ENCODE data around the gene OR4D9. TPM values are rescaled to one million over a fixed set of nuclear protein-coding genes. Genes with fewer than 3 reads are reported as not detected.

Gene OR4D9
- total and polyA plus RNA-seq, 10 of the 15 experiments (the other 5 are each of a cell fraction or from before 2014, with no cell fraction given): not detected

GRCh38 chr11:59560702-59561473 lies 49.5 kb downstream of the OR4D9 start (continued):
- no peak for TF ChIP-seq ZBTB11 (CRISPR knock-in tag; IDR thresholded peaks at IDR 0.05)
- no peak for TF ChIP-seq ZNF384 (IDR thresholded peaks at IDR 0.05; ENCODE audit: borderline replicate concordance, low read depth, low read length)
- TF ChIP-seq IKZF2 (IDR thresholded peaks at IDR 0.05): peak; percentile 46 to 47; a peak in 2 of 4 replicates
- 0 out of 2 replicates have a peak, but pooled peaks have one; percentile 37 for TF ChIP-seq HDGF (IDR thresholded peaks at IDR 0.05)
- TF ChIP-seq RFX5 (IDR thresholded peaks at IDR 0.05; ENCODE audit: low read depth, low read length): no peak
- peak; percentile 53; the same call in 1 of the 2 replicates for TF ChIP-seq MTA2 (IDR thresholded peaks at IDR 0.05; ENCODE audit: low read depth)
- TF ChIP-seq YBX1 (IDR thresholded peaks at IDR 0.05): no peak
- TF ChIP-seq ATF3 (IDR thresholded peaks at IDR 0.05; ENCODE audit: borderline replicate concordance, extremely low read depth, low read depth, low read length): no peak
- no peak; the same call in 1 of the 2 replicates for TF ChIP-seq CBFB (IDR thresholded peaks at IDR 0.05; ENCODE audit: low read depth)
- peak; percentile 89 for TF ChIP-seq RUNX3 (IDR thresholded peaks at IDR 0.05; ENCODE audit: low read length)
- no peak for TF ChIP-seq CREM (IDR thresholded peaks at IDR 0.05; ENCODE audit: low read depth)
- peak; percentile 56 for TF ChIP-seq POLR2A (IDR thresholded peaks at IDR 0.05; ENCODE audit: low read depth, low read length)
- peak; percentile 39; the same call in 1 of the 2 replicates for TF ChIP-seq CHD2 (IDR thresholded peaks at IDR 0.05; ENCODE audit: borderline replicate concordance, low read depth, low read length)
- no peak for TF ChIP-seq MEF2B (IDR thresholded peaks at IDR 0.05; ENCODE audit: partially characterized antibody, poor library complexity, severe bottlenecking)
- TF ChIP-seq HDAC6 (IDR thresholded peaks at IDR 0.05; ENCODE audit: unreplicated experiment): no peak
- TF ChIP-seq EGR1 (IDR thresholded peaks at IDR 0.05; ENCODE audit: borderline replicate concordance in 1 of 2, low read depth in 2 of 2, low read length in 2 of 2): peak; percentile 25 to 90
- no peak for TF ChIP-seq BMI1 (IDR thresholded peaks at IDR 0.05; ENCODE audit: borderline replicate concordance)
- no peak for TF ChIP-seq STAT3 (IDR thresholded peaks at IDR 0.05; ENCODE audit: low read depth, low read length)
- TF ChIP-seq E2F8 (IDR thresholded peaks at IDR 0.05; ENCODE audit: low read depth, partially characterized antibody): no peak
- TF ChIP-seq SMC3 (IDR thresholded peaks at IDR 0.05; ENCODE audit: borderline replicate concordance, low read length): no peak
- TF ChIP-seq RAD51 (IDR thresholded peaks at IDR 0.05): no peak
- 0 out of 2 replicates have a peak, but pooled peaks have one; percentile 17 for TF ChIP-seq NFYB (IDR thresholded peaks at IDR 0.05; ENCODE audit: insufficient read depth, low read depth, low read length)
- TF ChIP-seq MAX (IDR thresholded peaks at IDR 0.05; ENCODE audit: low read depth, low read length): peak; percentile 80; the same call in 1 of the 2 replicates

All from GM12878 (cell line).